Muscle of leg (tissue), 16 donors: Measurements from ENCODE around the gene CLRN3. TPM values are rescaled to one million over a fixed set of nuclear protein-coding genes. Genes with fewer than 3 reads are reported as not detected.
A peak's percentile ranks its signal among the peaks of the same experiment; 100 is the strongest.

ENCODE experiments used
- DNase-seq: peaks from one replicate; pipeline ENCODE4 v3.0.0; 2013
- H3K27ac ChIP-seq: one replicate; pipeline ENCODE4 v1.5.1; 2013; ENCODE audit warnings: mild to moderate bottlenecking, low read length, control low read depth
- H3K27me3 ChIP-seq: one replicate; pipeline ENCODE4 v1.6.1; 2013; ENCODE audit warnings: low read length; ENCODE audit not compliant: control insufficient read depth, insufficient read depth
- H3K36me3 ChIP-seq: one replicate; pipeline ENCODE4 v1.6.1; 2013; ENCODE audit warnings: low read length; ENCODE audit not compliant: control insufficient read depth, insufficient read depth
- H3K4me1 ChIP-seq: one replicate; pipeline ENCODE4 v1.6.1; 2013; ENCODE audit warnings: low read length; ENCODE audit not compliant: control insufficient read depth, insufficient read depth
- H3K4me3 ChIP-seq: one replicate; pipeline ENCODE4 v1.5.1; 2013; ENCODE audit warnings: low read length, control low read depth
- H3K9me3 ChIP-seq: replicated peaks from 2 replicates; pipeline ENCODE4 v1.6.1; 2013; ENCODE audit warnings: low read depth, low read length; ENCODE audit not compliant: control insufficient read depth
- WGBS: methylation state at CpG from one replicate; pipeline ENCODE4 v1.1.5; 2013; ENCODE audit warnings: missing lambda C conversion rate; ENCODE audit not compliant: insufficient coverage; 5-methylcytosine and 5-hydroxymethylcytosine counted together
- long read RNA-seq, 11 donors: transcript quantifications; one replicate each; lab custom pipeline, GENCODE V29; 2026
- polyA plus RNA-seq, 8 donors: library from polyadenylated mRNA; unstranded; fragments of 120-200 nt; gene quantifications; one replicate each; pipeline versions ENCODE4 v1.2.1 to v1.2.3, GENCODE V29; 2013; ENCODE audit warnings: inconsistent platforms in 1 of 8, low replicate concordance in 1 of 8; ENCODE audit not compliant: insufficient read length in 8 of 8, insufficient read depth in 1 of 8
- total RNA-seq: library from RNA; stranded (reverse); fragments of 120-200 nt; gene quantifications from one replicate; pipeline ENCODE4 v1.2.4, GENCODE V29; 2013

Gene CLRN3, protein sequence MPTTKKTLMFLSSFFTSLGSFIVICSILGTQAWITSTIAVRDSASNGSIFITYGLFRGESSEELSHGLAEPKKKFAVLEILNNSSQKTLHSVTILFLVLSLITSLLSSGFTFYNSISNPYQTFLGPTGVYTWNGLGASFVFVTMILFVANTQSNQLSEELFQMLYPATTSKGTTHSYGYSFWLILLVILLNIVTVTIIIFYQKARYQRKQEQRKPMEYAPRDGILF
- total RNA-seq (0.09 TPM), polyA plus RNA-seq (1 to 10 TPM in 1 of 8 donors, under 1 TPM in 5, not detected in 2; 0.15 to 4.4 (median 0.28) TPM)
- long read RNA-seq, donor 1, result 0 reads
- long read RNA-seq, donor 2, result 0 reads
- long read RNA-seq, donor 3, result 0 reads
- long read RNA-seq, donor 4, result 0 reads
- long read RNA-seq, donor 5, partial matches to known transcripts, result 0 of 1 reads
- long read RNA-seq, donor 5, other reads (novel, unspliced or antisense), result 0 of 1 reads
- long read RNA-seq, donor 6, result 0 reads
- long read RNA-seq, donor 7, result 0 reads
- long read RNA-seq, donor 8, result 0 reads
- long read RNA-seq, donor 9, result 0 reads
- long read RNA-seq, donor 10, result 0 reads
- long read RNA-seq, donor 11, result 0 reads

DNA sequence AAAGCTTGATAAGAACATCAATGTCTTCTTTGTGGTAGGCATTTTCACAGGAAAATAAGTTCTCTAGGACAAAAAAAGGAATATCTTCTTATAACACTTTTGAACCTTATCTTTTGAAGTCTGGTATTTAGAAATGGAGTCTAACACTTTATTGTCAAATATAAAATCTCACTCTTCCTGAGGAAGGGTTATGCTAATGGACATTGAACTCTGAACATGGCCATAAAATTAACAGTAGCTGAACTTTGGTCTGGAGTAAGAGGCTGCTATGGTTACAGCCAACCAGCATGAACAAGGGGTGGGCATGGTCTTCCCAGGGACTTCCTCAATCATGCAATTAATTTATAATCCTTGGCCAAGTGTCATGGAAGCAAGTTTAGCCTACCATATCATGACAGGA is at the start of gene CLRN3:
Gene CLRN3 (minus strand): TSS at position 199 of the 400 bp plus-strand sequence. CDS start 157 bp downstream, at position 42.
- Histone ChIP-seq H3K4me3 (no peak within 1 kb of the TSS), H3K4me1 (peaks cover 19% of the 10 kb centered on the region), H3K27ac (no peak within 1 kb of the TSS), H3K9me3 (no peaks in the 10 kb centered on the region), H3K27me3 (peaks cover 2% of the 10 kb centered on the region), H3K36me3 (no peaks in the 10 kb centered on the region)
- no peak for DNase-seq

DNA sequence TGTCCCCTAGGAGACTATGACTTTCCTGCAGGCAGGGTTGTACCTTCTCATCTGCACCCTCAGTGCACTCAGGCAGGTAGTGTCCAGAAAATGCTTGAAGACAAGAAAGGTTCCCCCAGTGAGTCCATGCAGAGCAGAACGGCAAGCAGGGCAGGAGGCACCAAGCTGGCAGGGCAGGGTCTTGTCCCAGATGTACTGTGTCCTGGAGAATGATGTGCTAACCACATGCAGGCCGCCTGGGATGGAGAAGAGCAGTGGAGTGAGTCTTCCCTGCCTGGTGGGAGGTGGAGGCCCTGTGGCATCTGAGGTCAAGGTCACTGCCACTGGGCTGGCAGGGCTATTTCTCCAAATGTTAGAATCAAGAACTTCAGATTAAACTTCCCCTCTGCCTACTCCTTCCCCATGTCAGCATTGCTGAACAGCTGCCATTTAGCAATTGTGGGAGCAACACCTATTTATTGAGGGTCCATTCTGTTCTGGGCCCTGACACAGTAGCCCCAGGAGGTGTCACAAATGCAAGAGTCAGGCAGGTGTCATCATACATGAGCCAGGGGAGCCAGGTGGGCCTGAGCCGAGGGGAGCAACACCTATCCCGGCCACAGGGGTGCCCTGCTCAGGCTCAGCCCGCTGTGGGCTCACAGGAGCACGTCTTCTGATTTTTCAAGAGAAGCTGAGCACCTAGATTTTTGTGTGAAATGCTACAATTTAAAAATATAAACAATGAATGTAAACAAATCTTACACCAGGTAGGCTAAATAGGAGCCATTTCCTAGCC is 48.3 kb upstream of the CLRN3 start:
- Histone ChIP-seq H3K4me1 (peaks cover 12% of the 10 kb centered on the region), H3K36me3 (no peaks in the 10 kb centered on the region), H3K27ac (no peak overlapping the region), H3K27me3 (no peaks in the 10 kb centered on the region), H3K9me3 (no peaks in the 10 kb centered on the region), H3K4me3 (no peak overlapping the region)
- no peak for DNase-seq
- 82% methylated on average over 2 of the region's 6 CpGs for WGBS

DNA sequence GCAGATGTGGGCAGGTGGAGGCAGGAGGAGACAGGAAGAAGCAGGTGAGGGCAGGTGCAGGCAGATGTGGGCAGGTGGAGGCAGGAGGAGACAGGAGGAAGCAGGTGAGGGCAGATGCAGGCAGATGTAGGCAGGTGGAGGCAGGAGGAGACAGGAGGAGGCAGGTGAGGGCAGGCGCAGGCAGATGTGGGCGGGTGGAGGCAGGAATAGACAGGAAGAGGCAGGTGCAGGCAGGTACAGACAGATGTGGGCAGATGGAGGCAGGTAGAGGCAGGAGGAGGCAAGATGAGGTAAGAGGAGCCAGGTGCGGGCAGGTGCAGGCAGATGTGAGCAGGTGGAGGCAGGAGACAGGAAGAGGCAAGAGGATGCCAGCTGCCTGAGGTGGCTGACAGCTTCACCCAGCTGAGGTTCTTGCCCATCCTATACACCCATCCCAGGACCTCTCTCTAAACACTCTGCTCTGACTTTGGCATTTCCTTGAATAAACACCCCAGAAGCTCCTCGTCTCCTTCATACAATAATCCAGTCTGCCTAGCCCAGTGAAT is 47.1 kb upstream of the CLRN3 start:
- Histone ChIP-seq H3K4me3 (no peak overlapping the region), H3K4me1 (peaks cover 15% of the 10 kb centered on the region), H3K36me3 (no peaks in the 10 kb centered on the region), H3K27me3 (no peaks in the 10 kb centered on the region), H3K9me3 (no peaks in the 10 kb centered on the region), H3K27ac (no peak overlapping the region)
- 95% methylated on average over 2 of the region's 4 CpGs for WGBS
- no peak for DNase-seq

DNA sequence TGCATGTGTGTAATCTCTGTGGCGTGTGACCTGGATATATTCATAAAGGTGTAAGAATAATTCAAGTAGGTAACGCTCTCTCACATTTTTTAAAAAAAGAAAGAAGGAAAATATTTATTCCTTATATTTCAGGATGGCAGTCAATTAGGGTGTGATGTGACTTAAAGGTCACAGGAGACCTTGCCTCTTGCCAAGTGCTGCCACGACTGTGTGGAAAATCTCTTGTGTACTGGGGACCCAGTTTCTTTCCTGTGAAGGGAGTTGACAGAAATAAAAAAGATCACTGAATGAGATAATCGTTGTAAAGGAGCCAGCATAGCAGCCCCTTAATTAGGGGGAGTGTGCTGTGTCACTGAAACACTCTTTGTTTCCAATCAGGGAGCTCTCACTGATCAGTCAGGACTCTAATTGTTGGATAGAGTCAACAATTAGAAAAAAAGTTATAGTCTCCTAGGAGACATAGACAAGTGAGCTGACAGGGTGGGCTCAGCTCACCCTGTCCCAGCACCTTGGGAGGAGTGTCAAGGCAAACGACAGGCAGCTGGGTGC is 45.2 kb upstream of the CLRN3 start:
- Histone ChIP-seq H3K4me3 (no peak overlapping the region), H3K9me3 (no peaks in the 10 kb centered on the region), H3K27ac (no peak overlapping the region), H3K36me3 (no peaks in the 10 kb centered on the region), H3K4me1 (peaks cover 13% of the 10 kb centered on the region), H3K27me3 (no peaks in the 10 kb centered on the region)
- 25% methylated on average over 1 of the region's 5 CpGs for WGBS
- DNase-seq, result no peak

DNA sequence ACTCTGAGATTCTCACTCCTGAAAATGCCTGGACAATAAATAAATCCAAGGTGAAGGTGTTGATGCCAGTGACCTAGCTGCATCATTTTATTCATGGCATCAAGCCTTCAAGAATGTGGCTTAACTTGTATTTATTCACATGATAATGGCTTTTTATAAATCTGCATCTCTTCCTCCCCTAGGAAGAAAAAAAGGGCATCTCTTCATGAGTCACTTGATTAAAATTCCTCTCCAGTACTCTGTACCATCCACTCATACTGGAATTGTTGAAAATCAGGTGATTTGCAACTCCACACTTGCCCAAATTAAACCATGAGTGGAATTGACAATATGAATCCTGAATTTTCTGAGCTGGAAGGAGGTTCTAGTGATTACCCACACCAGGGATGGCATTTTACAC is 44.3 kb upstream of the CLRN3 start:
- H3K4me3 ChIP-seq, result no peak overlapping the region
- H3K9me3 ChIP-seq, result peaks cover 2% of the 10 kb centered on the region
- H3K27me3 ChIP-seq, result no peaks in the 10 kb centered on the region
- H3K36me3 ChIP-seq, result no peaks in the 10 kb centered on the region
- no peak for DNase-seq
- no peak overlapping the region for H3K27ac ChIP-seq
- H3K4me1 ChIP-seq, result peaks cover 13% of the 10 kb centered on the region

DNA sequence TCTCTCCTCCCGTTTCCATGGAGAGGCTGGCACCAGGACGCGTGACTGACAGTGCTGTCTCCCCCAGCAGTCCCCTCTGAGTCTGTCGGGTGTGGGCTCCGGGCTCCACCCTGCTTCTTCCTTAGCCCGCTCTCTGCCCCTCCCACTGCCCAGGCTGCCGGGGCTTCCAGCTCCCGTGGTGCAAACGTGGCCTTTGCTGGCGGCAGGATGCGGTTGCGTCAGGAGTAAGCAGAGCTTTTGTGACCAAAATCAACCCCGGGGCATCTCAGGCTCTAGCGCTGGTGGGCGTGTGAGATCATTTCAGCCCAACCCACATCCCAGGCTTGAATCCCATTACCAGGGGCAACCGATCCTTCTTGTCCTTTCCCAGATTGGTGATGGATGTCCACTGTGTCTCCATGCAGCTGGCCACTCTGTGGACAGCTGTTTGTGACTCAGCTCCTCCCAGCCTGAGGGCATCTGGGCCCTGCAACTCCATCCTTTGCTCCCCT is 42.4 kb upstream of the CLRN3 start:
- Histone ChIP-seq H3K9me3 (peaks cover 2% of the 10 kb centered on the region), H3K36me3 (no peaks in the 10 kb centered on the region), H3K4me1 (peaks cover 13% of the 10 kb centered on the region), H3K4me3 (no peak overlapping the region), H3K27ac (peak overlapping the region; percentile 38), H3K27me3 (no peaks in the 10 kb centered on the region)
- 70% methylated on average over 16 of the region's 16 CpGs for WGBS
- peak; percentile 78 for DNase-seq

DNA sequence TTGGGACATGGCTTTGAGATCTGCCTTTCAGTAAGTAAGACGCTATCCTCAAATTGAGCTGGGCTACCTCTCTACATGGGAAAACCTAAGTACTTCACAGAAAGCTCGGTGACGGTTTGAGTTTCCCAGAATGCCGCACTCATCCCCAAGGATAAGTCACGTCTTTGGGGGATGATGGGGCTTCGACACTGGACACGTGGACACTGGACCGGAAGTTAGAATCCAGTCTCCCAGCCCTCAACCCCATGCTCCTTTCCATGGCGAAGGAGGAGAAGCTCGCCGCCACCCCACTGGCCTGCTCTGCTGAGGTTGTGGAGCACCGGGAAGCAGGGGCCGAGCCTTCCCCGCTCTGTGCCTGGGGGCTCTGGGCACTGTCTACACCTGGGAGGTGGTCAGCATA is 41.6 kb upstream of the CLRN3 start:
- no peaks in the 10 kb centered on the region for H3K27me3 ChIP-seq
- WGBS, result 94% methylated on average over 11 of the region's 14 CpGs
- H3K9me3 ChIP-seq, result peaks cover 2% of the 10 kb centered on the region

DNA sequence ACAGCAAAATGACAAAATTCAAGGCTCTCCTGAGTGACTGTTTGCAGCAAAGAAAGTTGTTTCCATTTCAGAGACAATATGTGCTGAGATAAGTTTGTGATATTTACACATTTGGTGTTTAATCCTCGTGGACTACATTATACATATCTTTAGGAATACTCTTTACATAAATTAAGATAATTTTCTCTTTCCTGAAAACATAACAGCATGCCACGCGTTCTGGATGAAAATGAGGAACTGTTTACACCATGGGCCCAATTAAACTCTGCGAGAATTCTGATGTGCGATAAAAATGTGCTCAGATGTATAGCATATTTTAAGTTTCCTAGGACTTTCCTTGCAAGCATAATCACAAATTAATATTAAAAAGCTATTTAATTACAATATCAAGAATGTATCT is 40.5 kb upstream of the CLRN3 start:
- H3K9me3 ChIP-seq, result peaks cover 2% of the 10 kb centered on the region
- no peaks in the 10 kb centered on the region for H3K36me3 ChIP-seq
- H3K4me3 ChIP-seq, result no peak overlapping the region
- no peak overlapping the region for H3K27ac ChIP-seq
- no peak for DNase-seq
- WGBS, result no CpG with 5 or more reads among the region's 5 CpGs
- peaks cover 13% of the 10 kb centered on the region for H3K4me1 ChIP-seq
- no peaks in the 10 kb centered on the region for H3K27me3 ChIP-seq

More for the DNA sequence above, 41.6 kb upstream of the CLRN3 start:
- Histone ChIP-seq H3K4me3 (no peak overlapping the region), H3K36me3 (no peaks in the 10 kb centered on the region), H3K27ac (no peak overlapping the region), H3K4me1 (peaks cover 13% of the 10 kb centered on the region)
- DNase-seq, result no peak

DNA sequence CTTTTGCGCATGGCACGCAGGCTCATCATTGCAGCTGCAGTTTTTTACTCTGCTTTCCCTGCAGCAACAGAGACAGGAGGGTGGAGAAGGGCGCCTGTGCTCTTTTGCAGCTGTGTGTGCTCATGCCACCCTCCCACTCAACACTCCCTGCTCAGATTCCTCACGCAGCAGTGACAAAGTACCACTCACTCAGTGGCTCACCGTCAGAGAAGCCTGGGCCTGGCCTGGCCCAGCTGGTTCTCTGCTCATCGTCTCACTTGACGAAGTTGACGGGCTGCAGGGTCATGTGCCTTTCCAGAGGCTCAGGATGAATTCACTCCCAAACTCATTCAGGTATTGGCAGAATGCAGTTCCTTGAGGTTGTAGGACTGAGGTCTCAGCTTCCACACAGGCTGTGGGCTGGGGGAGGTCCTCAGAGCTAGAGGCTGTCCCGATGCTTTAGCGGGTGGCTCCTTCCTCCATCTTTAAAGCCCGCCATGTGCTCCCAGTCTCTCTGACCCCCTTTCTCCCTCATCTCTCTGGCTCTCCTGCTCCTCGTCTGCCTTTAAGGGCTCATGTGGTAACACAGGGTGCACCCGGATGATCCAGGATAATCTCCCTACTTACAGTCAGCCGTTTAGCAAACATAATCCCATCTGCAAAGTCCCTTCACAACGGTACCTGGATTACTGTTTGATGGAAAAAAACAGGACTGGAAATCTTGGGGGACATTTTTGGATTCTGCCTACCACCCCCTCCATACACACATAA is 40.0 kb upstream of the CLRN3 start:
- H3K36me3 ChIP-seq, result no peaks in the 10 kb centered on the region
- H3K4me3 ChIP-seq, result no peak overlapping the region
- no peak for DNase-seq
- H3K9me3 ChIP-seq, result peaks cover 2% of the 10 kb centered on the region
- WGBS, result 86% methylated on average over 12 of the region's 15 CpGs
- no peak overlapping the region for H3K27ac ChIP-seq
- H3K27me3 ChIP-seq, result no peaks in the 10 kb centered on the region
- H3K4me1 ChIP-seq, result peaks cover 13% of the 10 kb centered on the region
